H1 (cell line): Measurements from ENCODE around the gene PLCB1. TPM values are rescaled to one million over a fixed set of nuclear protein-coding genes. Genes with fewer than 3 reads are reported as not detected.

Experiments used
- CTCF ChIA-PET: fragments of 300-600 bp; sonication (Branson Sonifier 250); formaldehyde crosslinking; loops from one replicate; lab custom pipeline; 2021; ENCODE audit not compliant: partially characterized antibody; lab: Charles Lee
- POLR2A ChIA-PET: fragments of 300-600 bp; sonication (Branson Sonifier 250); formaldehyde crosslinking; loops from one replicate; lab custom pipeline; 2021; ENCODE audit warnings: inconsistent platforms; ENCODE audit not compliant: partially characterized antibody; lab: Charles Lee
- DNase-seq, 2 experiments: peaks; one replicate each; pipeline versions ENCODE4 v3.0.0 to v3.0.0-alpha.2; 2010 to 2022; ENCODE audit warnings: low spot score in 2 of 2, low read depth in 1 of 2, mixed read lengths in 1 of 2
- FAIRE-seq: peaks from 2 replicates; lab custom pipeline; 2011; peaks lifted over from hg19 to GRCh38; lab: Jason Lieb, UNC
- H2AFZ ChIP-seq: 2 replicates; pipeline ENCODE4 v1.8.1; 2012; ENCODE audit warnings: low read length, inconsistent platforms
- H2AK5ac ChIP-seq: 2 replicates; pipeline ENCODE4 v1.6.1; 2013; ENCODE audit warnings: low read depth, low read length
- H2BK120ac ChIP-seq: replicated peaks from 2 replicates; pipeline ENCODE3; 2013; ENCODE audit warnings: low read depth, low read length, inconsistent platforms
- H2BK12ac ChIP-seq: 2 replicates; pipeline ENCODE4 v1.6.1; 2013; ENCODE audit warnings: low read depth, low read length
- H2BK15ac ChIP-seq: 2 replicates; pipeline ENCODE4 v1.6.1; 2013; ENCODE audit warnings: low read length
- H2BK20ac ChIP-seq: 2 replicates; pipeline ENCODE4 v1.6.1; 2013; ENCODE audit warnings: low read length
- H2BK5ac ChIP-seq: 2 replicates; pipeline ENCODE4 v1.6.1; 2013; ENCODE audit warnings: low read depth, low read length
- H3K14ac ChIP-seq: 2 replicates; pipeline ENCODE4 v1.6.1; 2013; ENCODE audit warnings: inconsistent platforms; ENCODE audit not compliant: insufficient read length
- H3K18ac ChIP-seq: 2 replicates; pipeline ENCODE4 v1.6.1; 2013; ENCODE audit warnings: low read length; ENCODE audit errors: extremely low read depth
- H3K23ac ChIP-seq: 2 replicates; pipeline ENCODE4 v1.6.1; 2013; ENCODE audit warnings: inconsistent platforms; ENCODE audit not compliant: insufficient read length
- H3K23me2 ChIP-seq: 2 replicates; pipeline ENCODE4 v1.6.1; 2013; ENCODE audit warnings: low read depth, low read length
- H3K27ac ChIP-seq: 2 replicates; pipeline ENCODE4 v1.6.1; 2011; ENCODE audit warnings: low read depth, low read length, inconsistent platforms
- H3K27me3 ChIP-seq, 4 experiments: replicated peaks in 1 of 4; 1 replicate in 1 of 4; 2 replicates in 3 of 4; pipeline versions ENCODE4 v1.6.1 to v1.8.1; 2011 to 2013; ENCODE audit warnings: low read length in 3 of 4, mild to moderate bottlenecking in 3 of 4, inconsistent platforms in 2 of 4, mixed read lengths in 2 of 4, moderate library complexity in 1 of 4; ENCODE audit not compliant: control insufficient read depth in 3 of 4, insufficient read depth in 3 of 4; ENCODE audit errors: extremely low read depth in 1 of 4
- H3K36me3 ChIP-seq, 4 experiments: 2 replicates each; pipeline versions ENCODE4 v1.6.1 to v1.8.1; 2011 to 2013; ENCODE audit warnings: mild to moderate bottlenecking in 4 of 4, low read length in 3 of 4, moderate library complexity in 2 of 4, control low read depth in 1 of 4, inconsistent platforms in 1 of 4; ENCODE audit not compliant: insufficient read depth in 4 of 4, control insufficient read depth in 2 of 4
- H3K4ac ChIP-seq: replicated peaks from 2 replicates; pipeline ENCODE3; 2013; ENCODE audit warnings: low read length, low read depth, mixed read lengths, inconsistent platforms; ENCODE audit not compliant: insufficient read length
- H3K4me1 ChIP-seq, 4 experiments: replicated peaks in 1 of 4; 1 replicate in 1 of 4; 2 replicates in 3 of 4; pipeline versions ENCODE4 v1.6.1 to v1.8.1; 2011 to 2013; ENCODE audit warnings: low read length in 3 of 4, inconsistent platforms in 2 of 4, mixed read lengths in 1 of 4; ENCODE audit not compliant: insufficient read depth in 4 of 4, control insufficient read depth in 3 of 4
- H3K4me2 ChIP-seq, 2 experiments: 2 replicates each; pipeline versions ENCODE4 v1.6.1 to v1.8.1; 2011 to 2013; ENCODE audit warnings: low read depth in 2 of 2, low read length in 2 of 2, control low read depth in 1 of 2, inconsistent platforms in 1 of 2, mild to moderate bottlenecking in 1 of 2; ENCODE audit not compliant: insufficient read depth in 1 of 2
- H3K4me3 ChIP-seq, 4 experiments: fragments of 200-600, 300-600 bp in 1 of 4; sonication (generic), shearing (Covaris generic), sonication (Bioruptor Twin) in 1 of 4; 2 replicates each; pipeline versions ENCODE4 v1.5.1 to v1.8.1; 2011 to 2016; ENCODE audit warnings: low read length in 4 of 4, low read depth in 3 of 4, control low read depth in 2 of 4, inconsistent platforms in 2 of 4, mild to moderate bottlenecking in 2 of 4, mixed read lengths in 1 of 4, moderate library complexity in 1 of 4; ENCODE audit not compliant: insufficient read depth in 2 of 4; ENCODE audit errors: extremely low read depth in 1 of 4
- H3K56ac ChIP-seq: replicated peaks from 2 replicates; pipeline ENCODE3; 2013; ENCODE audit warnings: low read depth, mild to moderate bottlenecking, mixed read lengths, low read length, inconsistent platforms; ENCODE audit not compliant: insufficient read length
- H3K79me1 ChIP-seq: 2 replicates; pipeline ENCODE4 v1.6.1; 2013; ENCODE audit warnings: low read depth, low read length, control low read depth
- H3K79me2 ChIP-seq, 2 experiments: 2 replicates each; pipeline versions ENCODE4 v1.6.1 to v1.8.1; 2012 to 2013; ENCODE audit warnings: low read length in 2 of 2, mild to moderate bottlenecking in 2 of 2, inconsistent platforms in 1 of 2; ENCODE audit not compliant: insufficient read depth in 2 of 2, control insufficient read depth in 1 of 2
- H3K9ac ChIP-seq, 4 experiments: replicated peaks in 1 of 4; 1 replicate in 1 of 4; 2 replicates in 3 of 4; pipeline versions ENCODE4 v1.6.1 to v1.8.1; 2011 to 2013; ENCODE audit warnings: low read depth in 3 of 4, low read length in 3 of 4, control low read depth in 2 of 4, mild to moderate bottlenecking in 2 of 4, moderate library complexity in 2 of 4, inconsistent platforms in 1 of 4; ENCODE audit errors: extremely low read depth in 1 of 4
- H3K9me3 ChIP-seq, 2 experiments: 2 replicates each; pipeline versions ENCODE4 v1.6.1 to v1.8.1; 2012 to 2013; ENCODE audit warnings: mild to moderate bottlenecking in 2 of 2, moderate library complexity in 2 of 2, control low read depth in 1 of 2, inconsistent platforms in 1 of 2, low read depth in 1 of 2, low read length in 1 of 2, mixed read lengths in 1 of 2; ENCODE audit not compliant: insufficient read depth in 2 of 2
- H4K20me1 ChIP-seq, 2 experiments: replicated peaks in 1 of 2; 2 replicates each; pipeline versions ENCODE3 to v1.8.1; 2011 to 2013; ENCODE audit warnings: inconsistent platforms in 2 of 2, low read length in 2 of 2, mild to moderate bottlenecking in 1 of 2; ENCODE audit not compliant: insufficient read depth in 2 of 2, control insufficient read depth in 1 of 2
- H4K5ac ChIP-seq: 2 replicates; pipeline ENCODE4 v1.6.1; 2013; ENCODE audit warnings: low read length, low read depth, mixed read lengths, inconsistent platforms; ENCODE audit not compliant: insufficient read length
- H4K8ac ChIP-seq: 2 replicates; pipeline ENCODE4 v1.8.0; 2013; ENCODE audit warnings: mild to moderate bottlenecking, moderate library complexity, low read length, inconsistent platforms; ENCODE audit not compliant: insufficient read depth; ENCODE audit errors: extremely low read depth
- H4K91ac ChIP-seq: replicated peaks from 2 replicates; pipeline ENCODE3; 2013; ENCODE audit warnings: low read length, mixed read lengths, inconsistent platforms; ENCODE audit not compliant: insufficient read length
- BACH1 ChIP-seq: IDR thresholded peaks from 2 replicates; pipeline ENCODE4 v1.6.1; 2012; ENCODE audit warnings: low read length, improper control_type of control experiment
- CBX8 ChIP-seq: fragments of 300-800, 300-1000 bp; sonication (generic); IDR thresholded peaks from 2 replicates; pipeline ENCODE4 v1.7.1; 2016; ENCODE audit warnings: low read depth, low read length, borderline replicate concordance
- HDAC2 ChIP-seq, 2 experiments: fragments of 300-600 bp in 1 of 2; sonication (generic) in 1 of 2; IDR thresholded peaks; 2 replicates each; pipeline ENCODE4 v1.6.1; 2011 to 2012; ENCODE audit warnings: low read depth in 2 of 2, low read length in 2 of 2, mild to moderate bottlenecking in 2 of 2, moderate library complexity in 2 of 2, borderline replicate concordance in 1 of 2, inconsistent platforms in 1 of 2
- POU5F1 ChIP-seq: IDR thresholded peaks from 2 replicates; pipeline ENCODE4 v1.6.1; 2011; ENCODE audit warnings: low read depth, mild to moderate bottlenecking, low read length, moderate library complexity
- SIN3A ChIP-seq, 2 experiments: IDR thresholded peaks in 1 of 2; conservative IDR thresholded peaks in 1 of 2; 2 replicates each; pipeline ENCODE4 v1.6.1; 2011 to 2012; ENCODE audit warnings: low read length in 2 of 2, improper control_type of control experiment in 1 of 2, low read depth in 1 of 2, mild to moderate bottlenecking in 1 of 2
- SUZ12 ChIP-seq: fragments of 200-600 bp; sonication (generic); IDR thresholded peaks from 2 replicates; pipeline ENCODE4 v1.6.1; 2012; ENCODE audit warnings: mild to moderate bottlenecking, inconsistent platforms, low read length, moderate library complexity, mixed read lengths
- TAF7 ChIP-seq: optimal IDR thresholded peaks from 2 replicates; pipeline ENCODE3; 2011; ENCODE audit warnings: low read depth, mild to moderate bottlenecking, inconsistent platforms, low read length, moderate library complexity, borderline replicate concordance
- WGBS, 2 experiments: shearing (Covaris generic) in 1 of 2; methylation state at CpG; one replicate each; pipeline versions ENCODE4 v1.1.6 to v1.1.7; 2013 to 2015; ENCODE audit warnings: low lambda C conversion rate in 2 of 2, mixed read lengths in 2 of 2, inconsistent platforms in 1 of 2, low coverage in 1 of 2, missing lambda C conversion rate in 1 of 2; ENCODE audit not compliant: insufficient replicate concordance in 2 of 2, insufficient coverage in 1 of 2, insufficient read length in 1 of 2; ENCODE audit errors: extremely low coverage in 1 of 2, missing lambda C conversion rate in 1 of 2; 5-methylcytosine and 5-hydroxymethylcytosine counted together
- polyA plus RNA-seq, 7 experiments: library from polyadenylated mRNA; depleted of rRNA in 3 of 7; stranded (reverse) in 5 of 7; unstranded in 2 of 7; fragments of >200 nt in 5 of 7; fragments of 200-250 nt in 2 of 7; gene quantifications; 1 replicate in 5 of 7; 2 replicates in 1 of 7; 4 replicates in 1 of 7; pipeline versions ENCODE4 v1.2.1 to v1.2.3, GENCODE V29; 2011 to 2013; ENCODE audit warnings: missing spikeins in 2 of 7, mixed read lengths in 2 of 7
- total RNA-seq: library from RNA; stranded (reverse); fragmentation: NEBNext Ultra II Directional; extraction: Animal tissue kit (Norgen Biotek cat#: 25700); gene quantifications from 2 replicates; pipeline ENCODE4 v1.2.1, GENCODE V29; 2021

The PLCB1 gene
- total and polyA plus RNA-seq, 2 of the 8 experiments (the other 6 are each of a cell fraction or from before 2014, with no cell fraction given): 2.6 to 9.1 TPM

DNA sequence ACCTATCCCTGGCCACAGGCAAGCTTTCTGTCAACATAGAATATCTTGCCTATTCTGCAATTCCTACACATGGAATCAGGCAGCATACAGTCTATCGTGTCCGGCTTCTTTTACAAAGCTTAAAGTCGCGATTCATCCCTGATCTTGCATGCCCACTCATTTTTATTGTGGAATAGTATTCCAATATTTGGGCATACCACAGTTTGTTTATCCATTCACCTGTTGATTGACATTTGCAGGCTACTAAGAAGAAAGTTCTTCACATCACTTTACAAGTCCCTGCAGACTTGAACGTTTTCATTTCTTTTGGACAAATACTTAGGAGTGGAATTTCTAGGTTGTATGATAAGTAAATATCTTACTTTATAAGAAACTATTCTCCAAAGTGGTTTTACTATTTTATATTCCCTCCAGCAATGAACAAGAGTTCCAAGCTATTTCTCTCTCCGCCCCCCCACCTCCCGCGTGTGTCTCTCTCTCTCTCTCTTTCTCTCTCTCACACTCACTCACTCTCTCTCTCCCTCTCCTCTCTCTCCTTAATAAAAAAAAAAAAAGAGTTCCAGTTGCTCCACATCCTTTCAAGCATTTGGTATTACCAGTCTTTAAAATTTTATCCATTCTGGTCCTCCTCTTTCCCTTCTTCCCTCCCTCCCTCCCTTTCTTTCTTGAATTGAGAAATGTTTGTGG, 1.1 kb upstream of the PLCB1 start:
- no peaks in the 10 kb centered on the region for H3K9me3 ChIP-seq
- DNase-seq (no peak), FAIRE-seq (no peak)
- H3K56ac ChIP-seq: no peak overlapping the region
- 74% methylated on average over 8 of the region's 8 CpGs; no CpG with 5 or more reads in 1 of the 2 experiments for WGBS, 2 experiments
- no peak overlapping the region for H2BK12ac ChIP-seq
- H3K4me1 ChIP-seq: peaks cover 0 to 6% (median 2%) of the 10 kb centered on the region in 4 experiments; a peak in 2 of 7 replicates
- H2AFZ ChIP-seq: no peak overlapping the region
- H2AK5ac ChIP-seq: no peak overlapping the region
- no peak overlapping the region for H2BK120ac ChIP-seq
- H3K4me3 ChIP-seq: peak overlapping the region; percentile 24 to 65 (median 50); a peak in 5 of 8 replicates
- H3K79me1 ChIP-seq: no peaks in the 10 kb centered on the region
- no peak overlapping the region for H2BK20ac ChIP-seq
- H4K8ac ChIP-seq: no peak overlapping the region
- no peak overlapping the region for H3K4ac ChIP-seq
- H3K18ac ChIP-seq: no peak overlapping the region
- H3K36me3 ChIP-seq: no peaks in the 10 kb centered on the region
- H4K20me1 ChIP-seq: peaks cover 0 to 1% of the 10 kb centered on the region in 2 experiments
- H3K4me2 ChIP-seq: peak overlapping the region; percentile 18 to 73
- TF ChIP-seq TAF7 (no peak), SIN3A (conservative IDR thresholded peaks at IDR 0.05 in 1 of 2, IDR thresholded peaks at IDR 0.05 in 1 of 2; ENCODE audit: low read depth in 1 of 2, low read length in 2 of 2) (no peak), CBX8 (no peak), SUZ12 (no peak), HDAC2 (IDR thresholded peaks at IDR 0.05; ENCODE audit: borderline replicate concordance in 1 of 2, low read depth in 2 of 2, low read length in 2 of 2) (no peak), POU5F1 (no peak), BACH1 (no peak)
- TF ChIP-seq, all 59 proteins: peak for 0
- no peak overlapping the region for H2BK15ac ChIP-seq
- no peak overlapping the region for H4K5ac ChIP-seq
- no peak overlapping the region for H2BK5ac ChIP-seq
- POLR2A ChIA-PET: interaction anchor here (0.9 kb wide), 1 partner anchor 15 kb away, joined by 3 read pairs; no protein-coding TSS in a partner anchor
- peaks cover 7% of the 10 kb centered on the region; the same call in 1 of the 2 replicates for H3K23me2 ChIP-seq
- CTCF ChIA-PET: interaction anchor here (0.6 to 6.9 kb wide), 17 partner anchors 8 to 592 kb away, joined by 3 to 31 read pairs (median 3); no protein-coding TSS in a partner anchor
- no peak overlapping the region for H3K14ac ChIP-seq
- H3K9ac ChIP-seq: no peak overlapping the region
- H3K23ac ChIP-seq: no peak overlapping the region
- H3K27me3 ChIP-seq: peaks cover 8 to 28% (median 19%) of the 10 kb centered on the region in 4 experiments
- H3K79me2 ChIP-seq: no peaks in the 10 kb centered on the region; a peak in 1 of 4 replicates
- H3K27ac ChIP-seq: no peak overlapping the region
- no peak overlapping the region for H4K91ac ChIP-seq
